ENCODE results near the gene CLCNKB. TPM values are rescaled to one million over a fixed set of nuclear protein-coding genes. Genes with fewer than 3 reads are reported as not detected.
"Not testable (repeated sequence)": the region's sequence is repeated elsewhere in the genome, so short reads cannot be mapped to it uniquely, and the experiment has no call there.

CLCNKB gene
- total RNA-seq, 1 experiment from 2014 or later = not detected

DNA sequence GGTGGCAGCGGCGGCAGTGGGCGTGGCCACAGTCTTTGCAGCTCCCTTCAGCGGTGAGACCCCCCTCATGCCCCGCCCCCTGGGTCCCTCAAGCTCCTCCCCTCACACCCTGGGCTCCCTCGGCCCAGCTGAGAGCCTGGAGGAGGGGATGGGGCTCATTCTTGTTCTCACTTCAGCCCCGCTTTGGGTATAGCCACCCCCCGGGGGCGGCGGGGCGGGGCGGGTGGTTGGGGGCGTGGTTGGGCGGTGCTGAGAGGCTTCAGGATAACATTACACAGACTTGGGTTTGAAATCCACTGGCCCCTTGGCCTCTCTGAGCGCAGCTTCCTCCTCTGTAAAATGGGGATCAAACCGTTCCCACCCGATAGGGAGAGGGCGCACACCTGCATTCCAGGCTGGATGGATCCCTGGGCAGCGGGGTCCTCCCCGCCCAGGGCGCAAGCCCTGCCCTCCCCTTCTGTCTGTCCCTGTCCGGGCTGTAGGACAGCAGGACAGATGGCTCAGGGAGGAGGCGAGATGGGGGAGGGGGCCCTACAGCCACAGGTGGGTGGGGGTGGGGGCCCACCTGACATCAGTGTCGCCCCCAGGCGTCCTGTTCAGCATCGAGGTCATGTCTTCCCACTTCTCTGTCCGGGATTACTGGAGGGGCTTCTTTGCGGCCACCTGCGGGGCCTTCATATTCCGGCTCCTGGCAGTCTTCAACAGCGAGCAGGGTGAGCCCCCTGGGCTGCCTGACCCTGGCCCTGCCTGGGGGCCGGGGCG is 16.7 kb upstream of the CLCNKB start:
- intact Hi-C loops (cut with micrococcal nuclease) = no loop called here
- CTCF ChIA-PET = no interaction called here

DNA sequence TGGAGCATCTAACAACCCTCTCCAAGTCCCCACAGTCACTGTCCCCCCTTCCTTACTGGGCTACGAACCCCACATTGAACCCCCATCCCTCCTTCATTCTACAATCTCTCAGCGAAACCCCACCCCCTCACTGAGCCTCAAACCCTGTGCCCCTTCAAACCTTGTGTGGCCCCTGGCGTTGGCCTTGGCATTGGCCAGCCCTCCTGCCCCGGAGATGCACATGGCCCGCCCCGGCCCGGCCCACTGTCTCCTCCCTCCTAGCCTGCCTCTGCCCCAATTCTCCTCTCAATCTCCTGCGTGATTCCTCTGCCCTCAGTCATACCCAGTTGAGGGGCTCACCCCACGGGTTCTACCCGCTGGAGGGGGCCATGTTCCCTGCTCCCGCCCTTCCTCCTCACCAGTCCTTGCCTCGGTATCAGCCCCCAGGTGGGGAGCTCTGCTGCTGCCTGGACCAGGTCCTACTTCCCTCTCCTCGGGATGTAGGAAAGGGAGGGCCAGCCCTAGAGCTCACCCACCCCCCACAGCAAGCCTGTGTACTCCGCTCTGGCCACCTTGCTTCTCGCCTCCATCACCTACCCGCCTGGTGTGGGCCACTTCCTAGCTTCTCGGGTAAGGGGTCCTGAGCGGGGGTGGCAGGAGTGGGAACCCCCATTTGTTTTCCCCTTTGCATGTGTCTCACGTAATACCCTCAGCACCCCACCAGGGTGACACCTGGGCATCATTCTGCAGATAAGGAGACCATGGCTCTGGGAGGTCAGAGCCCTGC is 15.2 kb upstream of the CLCNKB start:
- Histone ChIP-seq H3K9me3 (ENCODE audit: low read length) (no peaks in the 10 kb centered on the region), H3K27me3 (ENCODE audit: low read length) (no peaks in the 10 kb centered on the region), H3K9ac (ENCODE audit: low read length) (no peak overlapping the region), H3K27ac (ENCODE audit: low read length) (no peak overlapping the region), H4K20me1 (ENCODE audit: low read length) (no peaks in the 10 kb centered on the region), H3K4me2 (ENCODE audit: low read length) (no peak overlapping the region), H3K9me2 (replicated peaks; ENCODE audit: low read length) (no peaks in the 10 kb centered on the region), H3K79me2 (ENCODE audit: low read length) (no peaks in the 10 kb centered on the region), H2AFZ (ENCODE audit: low read length) (no peak overlapping the region), H3K4me1 (ENCODE audit: insufficient read depth, low read length) (no peaks in the 10 kb centered on the region), H3K36me3 (ENCODE audit: low read depth, low read length) (no peaks in the 10 kb centered on the region), H3K4me3 (ENCODE audit: low read length) (no peak overlapping the region), H3F3A (ENCODE audit: low read length, unreplicated experiment) (no peaks in the 10 kb centered on the region)
- DNase-seq (no peak), ATAC-seq (no peak)
- no peak for TF ChIP-seq EZH2phosphoT487 (IDR thresholded peaks at IDR 0.05; ENCODE audit: borderline replicate concordance, low read length)
- no peak for TF ChIP-seq EZH2 (IDR thresholded peaks at IDR 0.05; ENCODE audit: low read length, unreplicated experiment)
- TF ChIP-seq, protein P1, sequence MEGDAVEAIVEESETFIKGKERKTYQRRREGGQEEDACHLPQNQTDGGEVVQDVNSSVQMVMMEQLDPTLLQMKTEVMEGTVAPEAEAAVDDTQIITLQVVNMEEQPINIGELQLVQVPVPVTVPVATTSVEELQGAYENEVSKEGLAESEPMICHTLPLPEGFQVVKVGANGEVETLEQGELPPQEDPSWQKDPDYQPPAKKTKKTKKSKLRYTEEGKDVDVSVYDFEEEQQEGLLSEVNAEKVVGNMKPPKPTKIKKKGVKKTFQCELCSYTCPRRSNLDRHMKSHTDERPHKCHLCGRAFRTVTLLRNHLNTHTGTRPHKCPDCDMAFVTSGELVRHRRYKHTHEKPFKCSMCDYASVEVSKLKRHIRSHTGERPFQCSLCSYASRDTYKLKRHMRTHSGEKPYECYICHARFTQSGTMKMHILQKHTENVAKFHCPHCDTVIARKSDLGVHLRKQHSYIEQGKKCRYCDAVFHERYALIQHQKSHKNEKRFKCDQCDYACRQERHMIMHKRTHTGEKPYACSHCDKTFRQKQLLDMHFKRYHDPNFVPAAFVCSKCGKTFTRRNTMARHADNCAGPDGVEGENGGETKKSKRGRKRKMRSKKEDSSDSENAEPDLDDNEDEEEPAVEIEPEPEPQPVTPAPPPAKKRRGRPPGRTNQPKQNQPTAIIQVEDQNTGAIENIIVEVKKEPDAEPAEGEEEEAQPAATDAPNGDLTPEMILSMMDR (conservative IDR thresholded peaks at IDR 0.05; ENCODE audit: low read depth, low read length) = no peak
- POLR2A ChIA-PET (ENCODE audit: unreplicated experiment) = no interaction called here
- BruUV-seq (replicated peaks) = no TSS peak
- CTCF ChIA-PET = interaction anchor here (0.6 kb wide), 1 partner anchor 71 kb away, joined by 4 read pairs; no protein-coding TSS in a partner anchor
- intact Hi-C loops (cut with micrococcal nuclease) = no loop called here

More for the DNA sequence above, 16.7 kb upstream of the CLCNKB start:
- TF ChIP-seq EZH2phosphoT487 (IDR thresholded peaks at IDR 0.05; ENCODE audit: borderline replicate concordance, low read length) = no peak
- TF ChIP-seq, protein P1 (conservative IDR thresholded peaks at IDR 0.05; ENCODE audit: low read depth, low read length) = no peak
- no peak for TF ChIP-seq EZH2 (IDR thresholded peaks at IDR 0.05; ENCODE audit: low read length, unreplicated experiment)
- Histone ChIP-seq H3K4me1 (ENCODE audit: insufficient read depth, low read length) (no peaks in the 10 kb centered on the region), H3K4me3 (ENCODE audit: low read length) (no peak overlapping the region), H3K27me3 (ENCODE audit: low read length) (no peaks in the 10 kb centered on the region), H4K20me1 (ENCODE audit: low read length) (no peaks in the 10 kb centered on the region), H3K79me2 (ENCODE audit: low read length) (no peaks in the 10 kb centered on the region), H3K9me3 (ENCODE audit: low read length) (no peaks in the 10 kb centered on the region), H3K4me2 (ENCODE audit: low read length) (no peak overlapping the region), H2AFZ (ENCODE audit: low read length) (no peak overlapping the region), H3K9me2 (replicated peaks; ENCODE audit: low read length) (no peaks in the 10 kb centered on the region), H3F3A (ENCODE audit: low read length, unreplicated experiment) (no peaks in the 10 kb centered on the region), H3K9ac (ENCODE audit: low read length) (no peak overlapping the region), H3K36me3 (ENCODE audit: low read depth, low read length) (no peaks in the 10 kb centered on the region), H3K27ac (ENCODE audit: low read length) (no peak overlapping the region)
- ATAC-seq (no peak), DNase-seq (no peak)
- no TSS peak for BruUV-seq (replicated peaks)
- POLR2A ChIA-PET (ENCODE audit: unreplicated experiment) = no interaction called here

DNA sequence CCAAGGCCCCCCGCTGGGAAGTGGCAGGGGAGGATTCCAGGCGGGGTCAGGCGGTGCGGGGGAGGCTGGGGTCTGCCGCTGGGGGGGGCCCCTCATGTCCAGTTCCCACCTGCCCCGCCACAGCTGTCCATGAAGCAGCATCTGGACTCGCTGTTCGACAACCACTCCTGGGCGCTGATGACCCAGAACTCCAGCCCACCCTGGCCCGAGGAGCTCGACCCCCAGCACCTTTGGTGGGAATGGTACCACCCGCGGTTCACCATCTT is 14.6 kb upstream of the CLCNKB start:
- BruUV-seq (replicated peaks); H3F3A ChIP-seq (ENCODE audit: low read length, unreplicated experiment); CTCF ChIA-PET; H3K79me2 ChIP-seq (ENCODE audit: low read length); H2AFZ ChIP-seq (ENCODE audit: low read length); DNase-seq; ATAC-seq; H3K36me3 ChIP-seq (ENCODE audit: low read depth, low read length); H4K20me1 ChIP-seq (ENCODE audit: low read length); H3K4me2 ChIP-seq (ENCODE audit: low read length); H3K9me3 ChIP-seq (ENCODE audit: low read length); H3K9me2 ChIP-seq (replicated peaks; ENCODE audit: low read length); H3K4me3 ChIP-seq (ENCODE audit: low read length); H3K9ac ChIP-seq (ENCODE audit: low read length); H3K27ac ChIP-seq (ENCODE audit: low read length); POLR2A ChIA-PET (ENCODE audit: unreplicated experiment); H3K27me3 ChIP-seq (ENCODE audit: low read length); intact Hi-C loops (cut with micrococcal nuclease); H3K4me1 ChIP-seq (ENCODE audit: insufficient read depth, low read length): not testable (repeated sequence)
